SU-DHL-6 (cell line): Measurements from ENCODE around the gene RANBP9.

Experiments
- EZH2phosphoT487 ChIP-seq: fragments of 200-600 bp; sonication (generic), shearing (Covaris generic); conservative IDR thresholded peaks from 2 replicates; pipeline ENCODE4 v1.6.1; 2018; ENCODE audit warnings: mild to moderate bottlenecking, antibody characterized with exemption, low read length, moderate library complexity, mixed read lengths
- TF ChIP-seq, protein P1 (sequence below): fragments of 200-600 bp; sonication (generic); IDR thresholded peaks from one replicate; pipeline ENCODE4 v1.5.1; 2017; ENCODE audit warnings: antibody characterized with exemption, mild to moderate bottlenecking, low read length, moderate library complexity; ENCODE audit not compliant: insufficient read depth, poor library complexity, severe bottlenecking

DNA sequence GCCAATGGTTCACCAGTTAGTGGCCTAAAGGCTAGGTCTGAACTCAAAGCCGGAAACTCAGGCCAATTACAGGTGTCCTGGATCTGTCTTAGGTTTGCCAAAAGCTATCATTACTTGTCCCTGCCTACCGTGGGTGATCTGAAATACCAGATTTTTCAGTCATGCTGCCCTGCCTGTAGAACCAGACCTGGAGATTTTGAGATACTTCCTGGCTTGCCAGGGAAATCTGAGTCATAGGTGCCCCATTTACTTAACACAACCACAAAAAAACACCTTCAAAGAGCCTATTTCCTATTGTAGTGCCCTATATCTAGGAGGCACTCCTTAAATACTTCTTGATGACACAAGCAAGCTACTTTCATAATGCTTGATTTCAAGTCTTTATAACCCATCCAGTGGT, 13.9 kb upstream of the RANBP9 start:
- TF ChIP-seq, protein P1, sequence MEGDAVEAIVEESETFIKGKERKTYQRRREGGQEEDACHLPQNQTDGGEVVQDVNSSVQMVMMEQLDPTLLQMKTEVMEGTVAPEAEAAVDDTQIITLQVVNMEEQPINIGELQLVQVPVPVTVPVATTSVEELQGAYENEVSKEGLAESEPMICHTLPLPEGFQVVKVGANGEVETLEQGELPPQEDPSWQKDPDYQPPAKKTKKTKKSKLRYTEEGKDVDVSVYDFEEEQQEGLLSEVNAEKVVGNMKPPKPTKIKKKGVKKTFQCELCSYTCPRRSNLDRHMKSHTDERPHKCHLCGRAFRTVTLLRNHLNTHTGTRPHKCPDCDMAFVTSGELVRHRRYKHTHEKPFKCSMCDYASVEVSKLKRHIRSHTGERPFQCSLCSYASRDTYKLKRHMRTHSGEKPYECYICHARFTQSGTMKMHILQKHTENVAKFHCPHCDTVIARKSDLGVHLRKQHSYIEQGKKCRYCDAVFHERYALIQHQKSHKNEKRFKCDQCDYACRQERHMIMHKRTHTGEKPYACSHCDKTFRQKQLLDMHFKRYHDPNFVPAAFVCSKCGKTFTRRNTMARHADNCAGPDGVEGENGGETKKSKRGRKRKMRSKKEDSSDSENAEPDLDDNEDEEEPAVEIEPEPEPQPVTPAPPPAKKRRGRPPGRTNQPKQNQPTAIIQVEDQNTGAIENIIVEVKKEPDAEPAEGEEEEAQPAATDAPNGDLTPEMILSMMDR, result no peak
- no peak for TF ChIP-seq EZH2phosphoT487
